ENCODE data around the gene MDC1.

Gene MDC1

GRCh38 chr6:30686009-30686907 lies 30.8 kb downstream of the MDC1 start, which contains the start of gene PPP1R18:
Gene PPP1R18 (minus strand): TSS chr6:30686645. CDS start chr6:30686018, 627 bp downstream.
- TF ChIP-seq EZH2phosphoT487 (IDR thresholded peaks at IDR 0.05; ENCODE audit: borderline replicate concordance): no peak
- no peak for TF ChIP-seq CTCF (conservative IDR thresholded peaks at IDR 0.05; ENCODE audit: low read length)
- peaks cover 28% of the 10 kb centered on the region for H4K20me1 ChIP-seq (ENCODE audit: insufficient read depth, low read length, poor library complexity, severe bottlenecking)
- peak within 1 kb of the TSS; percentile 96 for H3K9ac ChIP-seq (ENCODE audit: low read depth, low read length, poor library complexity, severe bottlenecking)
- H2AFZ ChIP-seq (ENCODE audit: low read length): 0 out of 2 replicates have a peak within 1 kb of the TSS, but pooled peaks have one; percentile 26
- H3K4me2 ChIP-seq (ENCODE audit: low read depth, low read length, poor library complexity, severe bottlenecking): peak within 1 kb of the TSS; percentile 97
- peaks cover 62% of the 10 kb centered on the region for H3K4me1 ChIP-seq (ENCODE audit: insufficient read depth, low read length, poor library complexity, severe bottlenecking)
- H3F3A ChIP-seq (ENCODE audit: low read depth): peaks cover 5% of the 10 kb centered on the region
- H3K79me2 ChIP-seq (ENCODE audit: insufficient read depth, low read length): peaks cover 90% of the 10 kb centered on the region
- no peaks in the 10 kb centered on the region for H3K9me3 ChIP-seq (ENCODE audit: insufficient read depth, low read depth, low read length)
- no peaks in the 10 kb centered on the region for H3K36me3 ChIP-seq (ENCODE audit: insufficient read depth, low read length)
- H3K9me2 ChIP-seq (replicated peaks; ENCODE audit: low read depth, low read length): no peaks in the 10 kb centered on the region
- H3K4me3 ChIP-seq (ENCODE audit: low read length, poor library complexity, severe bottlenecking): peak within 1 kb of the TSS; percentile 97
- no peaks in the 10 kb centered on the region for H3K27me3 ChIP-seq (ENCODE audit: insufficient read depth, low read length, poor library complexity, severe bottlenecking)

- peaks cover 5% of the 10 kb centered on the region for H3F3A ChIP-seq (ENCODE audit: low read depth)
- H3K36me3 ChIP-seq (ENCODE audit: insufficient read depth, low read length): no peaks in the 10 kb centered on the region; the same call in 1 of the 2 replicates
- H3K79me2 ChIP-seq (ENCODE audit: insufficient read depth, low read length): peaks cover 95% of the 10 kb centered on the region
- H3K4me2 ChIP-seq (ENCODE audit: low read depth, low read length, poor library complexity, severe bottlenecking): peak overlapping the region; percentile 97
- no peak overlapping the region for H2AFZ ChIP-seq (ENCODE audit: low read length)
- H3K9me2 ChIP-seq (replicated peaks; ENCODE audit: low read depth, low read length): no peaks in the 10 kb centered on the region
- peaks cover 62% of the 10 kb centered on the region for H3K4me1 ChIP-seq (ENCODE audit: insufficient read depth, low read length, poor library complexity, severe bottlenecking)
- peaks cover 35% of the 10 kb centered on the region for H4K20me1 ChIP-seq (ENCODE audit: insufficient read depth, low read length, poor library complexity, severe bottlenecking)
- H3K9me3 ChIP-seq (ENCODE audit: insufficient read depth, low read depth, low read length): no peaks in the 10 kb centered on the region
- H3K9ac ChIP-seq (ENCODE audit: low read depth, low read length, poor library complexity, severe bottlenecking): peak overlapping the region; percentile 96
- H3K4me3 ChIP-seq (ENCODE audit: low read length, poor library complexity, severe bottlenecking): peak overlapping the region; percentile 97
- H3K27me3 ChIP-seq (ENCODE audit: insufficient read depth, low read length, poor library complexity, severe bottlenecking): no peaks in the 10 kb centered on the region
- TF ChIP-seq EZH2phosphoT487 (IDR thresholded peaks at IDR 0.05; ENCODE audit: borderline replicate concordance) (no peak), CTCF (conservative IDR thresholded peaks at IDR 0.05; ENCODE audit: low read length) (peak; percentile 51)
Measured at GRCh38 chr6:30685157-30686008, 31.7 kb downstream of the MDC1 start.

- Histone ChIP-seq H3K4me1 (ENCODE audit: insufficient read depth, low read length, poor library complexity, severe bottlenecking) (peaks cover 62% of the 10 kb centered on the region), H3F3A (ENCODE audit: low read depth) (peaks cover 5% of the 10 kb centered on the region)
Measured at GRCh38 chr6:30684386-30685156, 32.5 kb downstream of the MDC1 start.

More at GRCh38 chr6:30684386-30685156, 32.5 kb downstream of the MDC1 start:
- Histone ChIP-seq H4K20me1 (ENCODE audit: insufficient read depth, low read length, poor library complexity, severe bottlenecking) (peaks cover 43% of the 10 kb centered on the region), H3K4me2 (ENCODE audit: low read depth, low read length, poor library complexity, severe bottlenecking) (peak overlapping the region; percentile 97), H3K79me2 (ENCODE audit: insufficient read depth, low read length) (peaks cover 95% of the 10 kb centered on the region), H3K9me3 (ENCODE audit: insufficient read depth, low read depth, low read length) (no peaks in the 10 kb centered on the region), H2AFZ (ENCODE audit: low read length) (no peak overlapping the region), H3K9me2 (replicated peaks; ENCODE audit: low read depth, low read length) (no peaks in the 10 kb centered on the region), H3K36me3 (ENCODE audit: insufficient read depth, low read length) (no peaks in the 10 kb centered on the region; the same call in 1 of the 2 replicates), H3K9ac (ENCODE audit: low read depth, low read length, poor library complexity, severe bottlenecking) (peak overlapping the region; percentile 96), H3K27me3 (ENCODE audit: insufficient read depth, low read length, poor library complexity, severe bottlenecking) (no peaks in the 10 kb centered on the region), H3K4me3 (ENCODE audit: low read length, poor library complexity, severe bottlenecking) (peak overlapping the region; percentile 97)
- TF ChIP-seq EZH2phosphoT487 (IDR thresholded peaks at IDR 0.05; ENCODE audit: borderline replicate concordance): no peak
- no peak for TF ChIP-seq CTCF (conservative IDR thresholded peaks at IDR 0.05; ENCODE audit: low read length)

Measured in Loucy (cell line).